Prostate gland (tissue), 2 donors: ENCODE measurements around the gene KDM8. TPM values are rescaled to one million over a fixed set of nuclear protein-coding genes. Genes with fewer than 3 reads are reported as not detected.

Experiments
- DNase-seq: peaks from one replicate; pipeline ENCODE4 v3.0.0-alpha.2; 2019; ENCODE audit warnings: low spot score
- H3K27ac ChIP-seq, 2 donors: fragments of 200-600 bp; sonication (generic); 2 replicates each; pipeline ENCODE4 v1.5.1; 2017 to 2019
- H3K27me3 ChIP-seq: fragments of 200-600 bp; sonication (generic); replicated peaks from 2 replicates; pipeline ENCODE4 v1.5.1; 2019; ENCODE audit not compliant: insufficient read depth
- H3K36me3 ChIP-seq, 2 donors: fragments of 200-600 bp; sonication (generic); 1 replicate in 1 of 2; 2 replicates in 1 of 2; pipeline versions ENCODE4 v1.5.1 to v1.8.1; 2017 to 2019
- H3K4me1 ChIP-seq: fragments of 200-600 bp; sonication (generic); replicated peaks from 2 replicates; pipeline ENCODE4 v1.5.1; 2019
- H3K4me3 ChIP-seq, 2 donors: fragments of 200-600 bp; sonication (generic); 2 replicates each; pipeline ENCODE4 v1.5.1; 2017 to 2019
- H3K9me3 ChIP-seq: fragments of 200-600 bp; sonication (generic); 2 replicates; pipeline ENCODE4 v1.5.1; 2017
- POLR2A ChIP-seq: fragments of 450-650 bp; IDR thresholded peaks from one replicate; pipeline ENCODE4 v1.6.1; 2016; ENCODE audit warnings: antibody characterized with exemption, mild to moderate bottlenecking
- POLR2AphosphoS5 ChIP-seq: sonication (generic); formaldehyde crosslinking; IDR thresholded peaks from one replicate; pipeline ENCODE4 v1.6.1; 2017; ENCODE audit warnings: antibody characterized with exemption
- WGBS: methylation state at CpG from one replicate; pipeline ENCODE4 v1.1.5; 2018; 5-methylcytosine and 5-hydroxymethylcytosine counted together
- intact Hi-C: fragments of 100-400 bp; cut with DNase I; formaldehyde crosslinking; loops from one replicate; pipeline ENCODE4 v1.14.2; 2022
- total RNA-seq, 2 donors: library from RNA; depleted of rRNA; stranded (reverse); fragments of >200 nt; gene quantifications; one replicate each; pipeline ENCODE4 v1.1.0, GENCODE V29; 2016
- TF ChIP-seq, protein P1 (sequence below), 4 experiments: fragments of 200-600 bp in 2 of 4; fragments of 450-650 bp in 2 of 4; sonication (generic) in 2 of 4; IDR thresholded peaks; 1 replicate in 3 of 4; 2 replicates in 1 of 4; pipeline ENCODE4 v1.5.1; 2016 to 2019; ENCODE audit warnings: antibody characterized with exemption in 4 of 4, mild to moderate bottlenecking in 2 of 4, moderate library complexity in 2 of 4

The KDM8 gene
- total RNA-seq, 2 donors from 2014 or later = 5.6 to 15.3 TPM

DNA sequence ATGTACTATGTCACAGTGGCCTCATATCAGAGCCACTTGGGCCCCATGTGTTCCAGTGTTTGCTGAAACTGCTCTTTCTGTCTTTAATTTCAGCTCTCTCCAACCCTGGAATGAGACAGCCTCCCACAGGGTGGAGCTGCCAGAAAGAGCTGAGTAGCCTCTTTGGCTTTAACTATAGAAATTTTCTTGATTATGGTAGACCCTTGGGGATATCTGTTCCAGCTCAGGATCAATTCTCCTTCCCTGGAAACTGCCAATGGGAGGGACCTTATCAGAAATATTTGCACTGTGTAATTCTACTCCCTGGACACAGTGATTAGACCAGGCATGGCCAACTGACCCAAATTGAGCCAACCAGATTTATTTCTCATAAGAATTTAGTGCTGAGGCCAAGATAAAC, 39.0 kb upstream of the KDM8 start:
- H3K27ac ChIP-seq = no peak overlapping the region
- no peak overlapping the region for H3K4me3 ChIP-seq
- no peaks in the 10 kb centered on the region for H3K4me1 ChIP-seq
- H3K36me3 ChIP-seq = no peaks in the 10 kb centered on the region
- no peak for DNase-seq
- no peaks in the 10 kb centered on the region for H3K9me3 ChIP-seq
- TF ChIP-seq, protein P1, sequence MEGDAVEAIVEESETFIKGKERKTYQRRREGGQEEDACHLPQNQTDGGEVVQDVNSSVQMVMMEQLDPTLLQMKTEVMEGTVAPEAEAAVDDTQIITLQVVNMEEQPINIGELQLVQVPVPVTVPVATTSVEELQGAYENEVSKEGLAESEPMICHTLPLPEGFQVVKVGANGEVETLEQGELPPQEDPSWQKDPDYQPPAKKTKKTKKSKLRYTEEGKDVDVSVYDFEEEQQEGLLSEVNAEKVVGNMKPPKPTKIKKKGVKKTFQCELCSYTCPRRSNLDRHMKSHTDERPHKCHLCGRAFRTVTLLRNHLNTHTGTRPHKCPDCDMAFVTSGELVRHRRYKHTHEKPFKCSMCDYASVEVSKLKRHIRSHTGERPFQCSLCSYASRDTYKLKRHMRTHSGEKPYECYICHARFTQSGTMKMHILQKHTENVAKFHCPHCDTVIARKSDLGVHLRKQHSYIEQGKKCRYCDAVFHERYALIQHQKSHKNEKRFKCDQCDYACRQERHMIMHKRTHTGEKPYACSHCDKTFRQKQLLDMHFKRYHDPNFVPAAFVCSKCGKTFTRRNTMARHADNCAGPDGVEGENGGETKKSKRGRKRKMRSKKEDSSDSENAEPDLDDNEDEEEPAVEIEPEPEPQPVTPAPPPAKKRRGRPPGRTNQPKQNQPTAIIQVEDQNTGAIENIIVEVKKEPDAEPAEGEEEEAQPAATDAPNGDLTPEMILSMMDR (IDR thresholded peaks at IDR 0.05) = no peak
- TF ChIP-seq POLR2AphosphoS5 (no peak), POLR2A (no peak)
- H3K27me3 ChIP-seq = no peaks in the 10 kb centered on the region
- intact Hi-C loops = no loop called here

DNA sequence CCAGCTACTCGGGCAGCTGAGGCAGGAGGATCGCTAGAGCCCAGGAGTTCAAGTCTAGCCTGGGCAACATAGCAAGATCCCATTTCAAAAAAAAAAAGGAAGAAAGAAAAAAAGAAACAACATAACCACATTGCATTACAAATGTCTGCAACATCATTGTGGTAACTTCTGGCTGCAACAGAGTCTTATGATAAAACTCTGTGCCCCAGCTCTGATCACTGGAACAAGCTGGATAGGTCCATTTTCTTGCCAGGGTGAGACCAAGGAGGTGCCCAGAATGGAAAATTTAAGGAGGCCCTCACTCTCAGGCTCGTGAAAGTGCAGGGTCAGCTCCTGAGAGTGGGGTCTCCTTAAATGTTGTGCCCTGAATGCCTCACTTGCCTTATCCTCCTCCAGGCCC, 37.8 kb upstream of the KDM8 start:
- Histone ChIP-seq H3K9me3 (no peaks in the 10 kb centered on the region), H3K36me3 (no peaks in the 10 kb centered on the region), H3K27ac (no peak overlapping the region), H3K4me3 (no peak overlapping the region), H3K4me1 (no peaks in the 10 kb centered on the region), H3K27me3 (no peaks in the 10 kb centered on the region)
- no peak for DNase-seq
- TF ChIP-seq POLR2A (no peak), POLR2AphosphoS5 (no peak)
- TF ChIP-seq, protein P1 (IDR thresholded peaks at IDR 0.05) = no peak
- 89% methylated on average over 3 of the region's 3 CpGs for WGBS
- intact Hi-C loops = no loop called here

DNA sequence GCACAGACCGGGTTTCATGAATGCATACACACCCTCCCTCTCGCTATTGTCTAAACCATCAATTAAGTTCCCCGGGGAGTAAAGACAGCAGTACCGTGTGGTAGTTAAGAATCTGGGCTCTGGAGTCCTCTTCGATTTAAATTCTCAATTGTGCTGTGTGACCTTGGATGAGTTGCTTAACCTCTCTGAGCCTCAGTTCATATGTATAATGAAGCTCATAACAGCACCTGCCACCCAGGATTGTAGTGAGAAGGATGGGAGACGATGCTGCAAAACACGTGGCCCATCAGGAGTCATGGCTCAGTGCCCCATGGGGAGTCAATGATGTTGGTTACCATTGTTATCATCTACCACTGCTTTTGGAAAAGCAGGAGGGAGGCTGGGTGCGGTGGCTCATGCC, 34.5 kb upstream of the KDM8 start:
- no peak for DNase-seq
- intact Hi-C loops = no loop called here
- no peak overlapping the region for H3K27ac ChIP-seq
- H3K9me3 ChIP-seq = no peaks in the 10 kb centered on the region
- 81% methylated on average over 8 of the region's 8 CpGs for WGBS
- no peak overlapping the region for H3K4me3 ChIP-seq
- H3K27me3 ChIP-seq = no peaks in the 10 kb centered on the region
- TF ChIP-seq, protein P1 (IDR thresholded peaks at IDR 0.05) = no peak
- TF ChIP-seq POLR2A (no peak), POLR2AphosphoS5 (no peak)
- H3K36me3 ChIP-seq = no peaks in the 10 kb centered on the region
- H3K4me1 ChIP-seq = no peaks in the 10 kb centered on the region

DNA sequence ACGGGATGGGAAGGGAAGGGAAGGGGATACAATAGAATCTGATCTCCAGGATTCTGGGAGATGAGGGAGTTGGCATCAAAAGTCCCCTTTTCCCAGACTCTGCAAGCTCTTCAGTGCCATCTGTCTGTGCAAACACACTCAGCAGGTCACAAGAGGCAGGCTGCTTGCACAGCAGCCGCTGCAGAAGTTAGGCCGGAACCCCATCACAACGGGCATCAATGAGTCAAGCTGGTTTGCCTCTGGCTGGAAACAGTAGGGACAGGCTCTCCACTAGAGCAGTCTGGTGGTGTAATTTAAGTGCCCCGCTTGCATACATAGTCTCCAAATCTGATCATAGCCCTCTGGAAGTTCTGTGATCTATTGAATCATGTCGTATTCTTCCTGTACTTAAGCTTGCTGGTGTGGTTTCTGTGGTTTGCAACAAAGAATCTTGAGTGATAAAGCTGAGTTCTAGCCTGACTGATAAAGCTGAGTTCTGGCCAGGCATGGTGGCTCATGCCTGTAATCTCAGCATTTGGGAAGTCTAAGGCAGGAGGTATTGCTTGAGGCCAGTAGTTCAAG, 33.7 kb upstream of the KDM8 start:
- H3K4me3 ChIP-seq = no peak overlapping the region
- H3K4me1 ChIP-seq = no peaks in the 10 kb centered on the region
- DNase-seq = no peak
- intact Hi-C loops = no loop called here
- H3K27ac ChIP-seq = no peak overlapping the region
- no peaks in the 10 kb centered on the region for H3K27me3 ChIP-seq
- H3K9me3 ChIP-seq = no peaks in the 10 kb centered on the region
- no peaks in the 10 kb centered on the region for H3K36me3 ChIP-seq
- WGBS = 29% methylated on average over 6 of the region's 6 CpGs
- no peak for TF ChIP-seq POLR2AphosphoS5
- TF ChIP-seq, protein P1 (IDR thresholded peaks at IDR 0.05) = no peak
- TF ChIP-seq POLR2A = no peak

DNA sequence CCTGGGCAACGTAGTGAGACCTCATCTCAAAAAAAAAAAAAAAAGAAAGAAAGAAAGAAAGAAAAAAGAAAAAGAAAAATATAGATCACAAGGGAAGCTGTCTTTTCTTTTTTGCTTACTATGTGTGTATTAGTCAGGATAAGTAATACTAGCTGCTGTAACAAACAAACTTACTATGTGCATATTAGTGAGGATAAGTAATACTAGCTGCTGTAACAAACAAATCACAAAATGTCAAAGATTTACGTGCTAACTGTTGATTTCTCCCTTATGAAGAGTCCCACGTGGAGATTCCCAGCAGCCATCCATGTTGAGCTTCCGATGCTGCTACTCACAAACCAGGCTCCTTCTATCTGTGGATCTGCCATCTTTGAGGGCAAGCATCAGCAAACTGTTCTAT, 31.7 kb upstream of the KDM8 start:
- H3K36me3 ChIP-seq = no peaks in the 10 kb centered on the region
- H3K4me1 ChIP-seq = no peaks in the 10 kb centered on the region
- no peaks in the 10 kb centered on the region for H3K9me3 ChIP-seq
- no peak overlapping the region for H3K27ac ChIP-seq
- 88% methylated on average over 4 of the region's 4 CpGs for WGBS
- H3K27me3 ChIP-seq = no peaks in the 10 kb centered on the region
- TF ChIP-seq POLR2AphosphoS5 (no peak), POLR2A (no peak)
- TF ChIP-seq, protein P1 (IDR thresholded peaks at IDR 0.05) = no peak
- DNase-seq = no peak
- intact Hi-C loops = no loop called here
- no peak overlapping the region for H3K4me3 ChIP-seq
